LoVo (cell line): ENCODE data around the gene NSFL1C.
"Not testable (repeated sequence)": the region's sequence is repeated elsewhere in the genome, so short reads cannot be mapped to it uniquely, and the experiment has no call there.

Experiments used
- DNase-seq: peaks from one replicate; pipeline ENCODE4 v3.0.0-alpha.2; 2016; ENCODE audit warnings: low spot score

The NSFL1C gene

GRCh38 chr20:1423625-1424106 lies 43.0 kb downstream of the NSFL1C start:
- no peak for DNase-seq

- DNase-seq, result no peak
Observed at GRCh38 chr20:1423206-1423605, 43.4 kb downstream of the NSFL1C start.

GRCh38 chr20:1422753-1423152 lies 43.9 kb downstream of the NSFL1C start:
- no peak for DNase-seq

GRCh38 chr20:1420066-1420465 lies 46.6 kb downstream of the NSFL1C start:
- DNase-seq, result no peak

- no peak for DNase-seq
Observed at GRCh38 chr20:1418350-1418749, 48.3 kb downstream of the NSFL1C start.

- no peak for DNase-seq
Observed at GRCh38 chr20:1417790-1418189, 48.9 kb downstream of the NSFL1C start.

GRCh38 chr20:1417273-1417672 lies 49.4 kb downstream of the NSFL1C start:
- DNase-seq, result no peak

GRCh38 chr20:1415667-1416468 lies 50.8 kb downstream of the NSFL1C start:
- peak; percentile 80 for DNase-seq

GRCh38 chr20:1414982-1415381 lies 51.7 kb downstream of the NSFL1C start:
- DNase-seq, result no peak

- DNase-seq, result no peak
Observed at GRCh38 chr20:1405801-1406200, 60.8 kb downstream of the NSFL1C start.

GRCh38 chr20:1403624-1404023 lies 63.0 kb downstream of the NSFL1C start:
- DNase-seq, result no peak

- no peak for DNase-seq
Observed at GRCh38 chr20:1402149-1402548, 64.5 kb downstream of the NSFL1C start.

GRCh38 chr20:1401451-1401907 lies 65.2 kb downstream of the NSFL1C start:
- no peak for DNase-seq

- DNase-seq, result peak; percentile 69
Observed at GRCh38 chr20:1399678-1400366, 66.8 kb downstream of the NSFL1C start.

- not testable (repeated sequence) for DNase-seq
Observed at GRCh38 chr20:1398185-1398584, 68.5 kb downstream of the NSFL1C start.

- no peak for DNase-seq
Observed at GRCh38 chr20:1397710-1398109, 68.9 kb downstream of the NSFL1C start.

- no peak for DNase-seq
Observed at GRCh38 chr20:1396702-1397101, 69.9 kb downstream of the NSFL1C start.

GRCh38 chr20:1396264-1396663 lies 70.4 kb downstream of the NSFL1C start:
- DNase-seq, result no peak

- DNase-seq, result no peak
Observed at GRCh38 chr20:1394686-1395085, 72.0 kb downstream of the NSFL1C start.

GRCh38 chr20:1393507-1393882 lies 73.2 kb downstream of the NSFL1C start:
- DNase-seq, result no peak

- DNase-seq, result peak; percentile 92
Observed at GRCh38 chr20:1392693-1393506, 73.7 kb downstream of the NSFL1C start, which contains the start of gene FKBP1A. FKBP1A (minus strand) TSS chr20:1393054; CDS start chr20:1392998, 56 bp downstream.

GRCh38 chr20:1392443-1392692 lies 74.3 kb downstream of the NSFL1C start:
- DNase-seq, result no peak
